SK-N-MC (cell line): ENCODE measurements around the gene SIGMAR1.

Experiments used
- DNase-seq: peaks from one replicate; pipeline ENCODE4 v3.0.0-alpha.2; 2011; ENCODE audit warnings: low read depth, low spot score
- H3K27ac ChIP-seq: fragments of 200-600 bp; sonication (generic); 2 replicates; pipeline ENCODE4 v1.5.1; 2016; ENCODE audit warnings: mixed run types
- H3K36me3 ChIP-seq: fragments of 200-600 bp; sonication (generic); 2 replicates; pipeline ENCODE4 v1.6.1; 2017; ENCODE audit warnings: antibody characterized with exemption, low read length, mixed read lengths; ENCODE audit not compliant: insufficient read depth
- H3K4me3 ChIP-seq: fragments of 200-600 bp; sonication (generic); 2 replicates; pipeline ENCODE4 v1.5.1; 2016
- H3K9ac ChIP-seq: fragments of 200-600 bp; sonication (generic); 2 replicates; pipeline ENCODE4 v1.8.0; 2017; ENCODE audit warnings: mixed run types, mixed read lengths; ENCODE audit not compliant: insufficient read length
- H3K9me3 ChIP-seq: fragments of 200-600 bp; sonication (generic); 2 replicates; pipeline ENCODE4 v1.6.1; 2017; ENCODE audit warnings: low read depth, mild to moderate bottlenecking, antibody characterized with exemption, low read length, moderate library complexity, mixed read lengths
- EZH2 ChIP-seq: fragments of 200-600 bp; sonication (generic); IDR thresholded peaks from one replicate; pipeline ENCODE4 v1.6.1; 2017; ENCODE audit warnings: antibody characterized with exemption
- FOXP2 ChIP-seq: optimal IDR thresholded peaks from 2 replicates; pipeline ENCODE3; 2011; ENCODE audit warnings: mild to moderate bottlenecking, moderate library complexity; ENCODE audit not compliant: insufficient read depth; ENCODE audit errors: extremely low read length, control extremely low read depth
- POLR2AphosphoS5 ChIP-seq: IDR thresholded peaks from 2 replicates; pipeline ENCODE4 v1.6.1; 2012; ENCODE audit warnings: mild to moderate bottlenecking, low read depth, low read length, borderline replicate concordance

SIGMAR1 gene

DNA sequence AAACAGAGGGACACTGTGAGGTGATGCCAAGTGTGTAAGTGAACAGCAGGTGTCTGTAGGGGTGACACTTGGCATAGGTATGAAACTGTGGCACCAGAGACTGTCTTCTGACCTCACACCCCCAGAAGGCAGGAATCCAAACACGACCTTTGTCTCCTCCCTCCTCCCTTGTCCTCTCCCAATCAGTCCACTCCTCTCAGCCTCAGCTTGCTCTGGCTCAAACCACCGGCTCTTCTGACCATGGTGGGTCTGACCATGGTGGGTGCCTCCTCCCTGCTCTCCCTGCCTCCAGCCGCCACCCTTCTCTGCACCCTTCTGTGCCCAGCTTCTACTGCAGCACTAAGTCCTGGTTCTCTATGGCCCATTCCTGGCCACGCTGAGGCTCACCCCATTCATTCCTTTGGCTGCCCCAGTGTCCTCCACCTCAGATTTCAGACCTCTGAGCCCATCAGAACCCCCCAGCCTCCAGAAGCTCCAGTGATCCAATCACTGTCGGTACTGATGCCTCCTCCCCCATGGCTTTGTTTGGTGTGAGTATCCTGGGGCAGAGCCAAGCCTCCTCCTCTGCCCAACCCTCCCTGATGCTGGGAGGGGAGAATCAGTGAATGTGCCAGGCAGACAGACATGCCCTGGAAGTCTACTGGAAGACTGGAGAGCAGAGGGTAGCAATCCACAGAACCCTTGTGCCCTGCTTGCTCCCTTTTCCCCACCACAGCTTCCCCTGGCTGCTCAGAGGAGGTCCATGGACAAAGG, 7.0 kb downstream of the SIGMAR1 start:
- Histone ChIP-seq H3K9me3 (no peaks in the 10 kb centered on the region), H3K4me3 (no peak overlapping the region), H3K9ac (no peak overlapping the region), H3K36me3 (peaks cover 8% of the 10 kb centered on the region; the same call in 1 of the 2 replicates), H3K27ac (no peak overlapping the region)
- TF ChIP-seq POLR2AphosphoS5 = no peak
- TF ChIP-seq FOXP2 = no peak
- no peak for TF ChIP-seq EZH2
- DNase-seq = no peak

DNA sequence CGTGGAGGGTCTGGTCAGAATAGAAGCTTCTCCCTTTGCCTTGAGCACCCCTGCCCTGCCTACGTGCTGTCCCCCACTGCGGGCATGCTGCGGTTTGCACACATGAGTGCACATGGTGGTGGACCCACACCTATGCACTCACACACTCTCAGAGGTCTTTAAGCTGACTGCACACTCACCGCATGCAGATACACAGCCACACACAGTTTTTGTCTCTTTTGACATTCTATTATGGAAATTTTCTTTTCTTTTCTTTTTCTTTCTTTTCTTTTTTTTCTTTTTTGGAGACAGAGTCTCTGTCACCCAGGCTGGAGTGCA, 8.1 kb downstream of the SIGMAR1 start:
- Histone ChIP-seq H3K9me3 (no peaks in the 10 kb centered on the region), H3K36me3 (no peaks in the 10 kb centered on the region), H3K9ac (no peak overlapping the region), H3K27ac (no peak overlapping the region), H3K4me3 (no peak overlapping the region)
- TF ChIP-seq POLR2AphosphoS5 = no peak
- TF ChIP-seq FOXP2 = no peak
- no peak for TF ChIP-seq EZH2
- DNase-seq = no peak

DNA sequence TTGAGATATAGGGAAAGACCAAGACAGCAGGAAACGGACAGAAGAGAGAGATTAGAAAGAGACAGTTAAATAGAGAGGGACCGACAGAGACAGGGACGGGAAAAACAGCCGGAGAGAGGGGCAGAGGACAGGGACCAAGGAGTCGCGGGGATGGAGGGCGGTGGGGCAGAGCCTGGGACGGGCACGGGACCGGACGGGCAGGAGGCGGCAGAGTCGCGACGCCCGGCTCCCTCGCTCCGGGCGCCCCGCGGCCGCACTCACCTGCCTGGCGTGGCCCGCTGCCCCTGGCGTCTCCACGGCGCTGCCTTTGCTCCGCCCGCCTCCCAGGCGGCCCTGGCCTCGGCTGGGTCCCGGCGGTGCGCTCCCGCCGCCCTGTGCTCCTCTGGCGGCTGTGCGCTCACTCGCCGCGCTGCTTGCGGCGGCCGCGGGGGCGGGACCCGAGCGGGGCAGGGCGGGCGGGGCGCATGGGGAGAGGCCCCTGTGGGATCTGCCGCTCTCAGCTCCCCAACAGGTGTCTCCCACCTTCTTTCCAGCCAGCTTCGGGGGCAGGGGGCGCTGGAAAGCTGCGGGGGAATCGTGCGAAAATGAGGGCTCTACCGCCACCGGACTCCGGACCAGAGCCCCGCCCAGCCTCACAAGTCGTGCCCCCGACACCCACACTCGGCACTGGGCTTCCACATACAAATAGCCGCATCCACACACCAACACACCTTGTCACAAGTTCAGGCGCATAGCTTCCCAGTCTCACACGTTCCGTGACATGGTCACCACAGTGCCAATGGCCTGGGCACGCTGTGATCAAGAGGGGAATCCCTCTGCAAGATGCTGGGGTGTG, 8.7 kb downstream of the SIGMAR1 start, which contains the start of gene ARID3C:
Gene ARID3C (minus strand): TSS at position 411 of the 835 bp plus-strand sequence. CDS start 1,052 bp downstream, outside the sequence.
- Histone ChIP-seq H3K9me3 (no peaks in the 10 kb centered on the region), H3K9ac (no peak within 1 kb of the TSS), H3K27ac (no peak within 1 kb of the TSS), H3K36me3 (no peaks in the 10 kb centered on the region), H3K4me3 (peak within 1 kb of the TSS; percentile 18; the same call in 1 of the 2 replicates)
- TF ChIP-seq POLR2AphosphoS5 = no peak
- no peak for TF ChIP-seq EZH2
- TF ChIP-seq FOXP2 = no peak
- DNase-seq = no peak

DNA sequence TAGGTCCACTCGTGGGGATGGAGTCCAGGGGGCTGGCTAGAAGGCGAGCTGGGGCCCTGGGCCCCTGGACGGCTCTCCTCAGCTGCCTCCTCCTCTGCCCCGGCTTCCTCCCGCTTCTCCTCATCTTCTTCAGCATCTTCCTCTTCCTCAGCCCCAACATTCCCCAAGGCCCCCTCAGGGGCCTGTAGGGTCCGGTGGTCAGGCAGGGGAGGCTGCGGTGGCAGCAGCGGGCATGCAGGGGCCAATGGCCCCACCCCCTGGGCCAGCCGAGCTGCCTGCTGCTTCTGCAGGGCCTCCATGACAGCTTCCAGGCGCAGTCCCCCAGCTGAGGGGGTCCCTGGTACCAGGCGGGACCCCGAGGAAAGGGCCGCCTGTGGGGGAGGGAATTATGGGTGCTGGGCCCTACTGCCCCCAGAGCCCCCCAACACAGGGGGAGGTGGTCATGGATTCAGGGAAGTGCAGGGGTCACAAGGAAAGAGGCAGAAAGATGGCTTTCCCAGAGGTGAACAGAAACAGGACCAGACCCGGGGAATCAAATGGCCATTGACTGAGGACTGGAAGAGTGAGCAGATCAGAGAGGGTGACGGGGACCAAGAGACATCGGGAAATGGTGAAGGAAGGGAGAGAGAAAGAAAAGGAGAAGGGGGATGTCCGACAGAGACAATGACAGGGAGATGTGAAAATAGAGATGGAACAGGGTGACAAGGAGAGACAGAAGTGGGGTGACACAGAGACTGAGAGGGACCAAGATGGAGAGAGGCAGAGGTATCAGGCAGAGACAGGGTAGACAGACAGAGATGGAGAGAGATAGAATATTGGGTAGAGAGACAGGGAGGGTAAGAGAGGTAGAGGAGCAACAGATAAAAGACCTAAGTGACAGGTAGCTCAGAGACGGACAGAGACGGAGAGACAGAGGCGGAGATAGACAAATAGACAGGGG, 9.6 kb downstream of the SIGMAR1 start:
- DNase-seq = no peak
- Histone ChIP-seq H3K4me3 (0 out of 2 replicates have a peak overlapping the region, but pooled peaks have one; percentile 18), H3K9me3 (no peaks in the 10 kb centered on the region), H3K27ac (no peak overlapping the region), H3K9ac (no peak overlapping the region), H3K36me3 (no peaks in the 10 kb centered on the region)
- peak; percentile 81 for TF ChIP-seq EZH2
- TF ChIP-seq POLR2AphosphoS5 = no peak

DNA sequence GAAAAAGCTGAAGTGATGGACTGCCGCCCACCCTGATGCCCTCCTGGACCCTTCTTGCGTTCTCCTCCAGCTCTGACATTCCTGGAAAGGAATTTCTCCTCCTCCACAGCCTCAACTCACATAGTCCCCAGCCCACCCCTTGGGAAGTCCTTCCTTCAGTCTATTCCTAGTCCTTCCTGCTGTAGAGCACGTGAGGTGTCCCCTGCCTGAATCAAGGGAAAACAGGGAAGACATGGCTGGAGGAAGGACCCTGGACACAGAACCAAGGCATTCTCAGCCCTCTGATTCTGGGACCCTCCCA, 12.5 kb downstream of the SIGMAR1 start:
- TF ChIP-seq POLR2AphosphoS5 = no peak
- no peak for DNase-seq
- H3K4me3 ChIP-seq = no peak overlapping the region
- H3K9me3 ChIP-seq = no peaks in the 10 kb centered on the region
- no peak overlapping the region for H3K9ac ChIP-seq
- H3K36me3 ChIP-seq = no peaks in the 10 kb centered on the region
- no peak overlapping the region for H3K27ac ChIP-seq

DNA sequence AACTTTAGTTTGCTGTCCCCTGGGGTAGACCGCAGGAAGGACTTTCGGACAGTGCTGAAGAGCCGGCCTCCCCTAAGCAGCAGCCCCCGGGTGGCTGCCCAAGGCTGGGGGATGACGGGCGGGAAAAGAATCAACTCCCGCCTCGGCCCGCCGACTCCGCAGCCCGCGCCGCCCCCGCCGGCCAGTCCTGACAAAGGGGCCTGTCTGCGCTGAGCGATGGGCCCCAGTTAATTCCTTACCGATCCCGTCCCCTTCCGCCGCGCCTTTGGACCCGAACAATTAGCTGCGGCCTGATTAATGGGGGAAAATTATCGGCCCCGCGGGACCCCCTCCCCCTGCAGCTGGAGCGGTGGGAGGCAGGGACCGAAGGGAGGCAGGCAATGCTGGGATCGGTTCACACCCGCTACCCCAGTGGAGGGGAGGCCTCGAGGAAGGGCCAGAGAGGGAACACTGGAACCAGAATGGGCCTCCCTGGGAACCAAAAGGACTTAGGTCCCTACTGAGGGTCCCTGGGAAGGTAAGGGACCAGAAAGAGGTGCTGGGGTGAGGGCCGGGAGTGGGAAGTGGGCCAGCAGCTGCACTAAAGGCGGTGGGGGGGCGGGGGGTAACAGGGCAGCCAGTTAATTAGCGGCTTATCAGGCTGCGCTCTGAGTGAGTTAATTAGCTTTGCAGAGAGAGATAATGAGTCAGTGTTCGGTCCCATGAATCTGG, 13.0 kb downstream of the SIGMAR1 start:
- Histone ChIP-seq H3K9ac (no peak overlapping the region), H3K4me3 (no peak overlapping the region), H3K27ac (no peak overlapping the region), H3K9me3 (no peaks in the 10 kb centered on the region), H3K36me3 (no peaks in the 10 kb centered on the region)
- no peak for TF ChIP-seq POLR2AphosphoS5
- TF ChIP-seq FOXP2 = no peak
- no peak for TF ChIP-seq EZH2
- no peak for DNase-seq

DNA sequence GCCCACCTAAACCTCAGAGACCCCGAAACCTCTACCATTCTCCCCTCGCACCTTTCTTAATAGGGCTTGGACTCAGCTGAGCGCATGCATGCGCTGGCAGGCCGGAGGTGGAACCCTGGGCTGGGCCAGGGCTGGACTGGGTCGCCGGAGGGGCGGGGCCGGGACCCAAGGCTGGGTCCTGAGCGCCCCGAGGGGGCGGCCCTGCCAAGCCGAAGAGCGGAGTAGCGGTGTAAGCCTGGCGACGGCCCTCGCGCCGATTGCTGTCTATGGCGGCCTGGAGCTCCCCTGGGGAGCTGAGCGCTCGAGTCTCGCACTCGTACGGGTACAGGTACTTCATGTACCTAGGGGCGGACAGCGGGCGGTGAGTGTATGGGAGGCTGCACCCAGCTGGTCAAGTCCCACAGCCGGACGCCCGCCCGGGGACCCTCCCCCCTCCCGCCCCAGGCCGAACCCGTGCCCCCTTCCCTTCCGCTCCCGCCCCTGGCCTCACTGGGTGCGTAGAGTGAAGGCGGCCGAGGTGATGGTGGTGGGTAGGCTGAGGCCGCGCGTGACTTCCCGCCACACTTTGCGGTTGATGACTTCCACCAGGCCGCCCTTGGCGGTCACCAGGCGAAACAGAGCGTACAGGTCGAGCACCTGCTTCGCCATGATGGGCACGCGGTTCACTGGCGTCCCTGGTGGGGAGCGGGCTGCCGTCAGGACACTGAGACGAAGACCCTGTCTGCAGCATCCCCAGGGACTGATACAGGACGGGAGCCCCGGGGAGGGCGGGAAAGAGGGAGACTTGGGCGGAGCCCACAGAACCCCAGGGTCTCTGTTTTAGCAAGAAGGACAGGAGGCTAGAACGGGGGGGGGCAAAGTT, 14.0 kb downstream of the SIGMAR1 start:
- TF ChIP-seq POLR2AphosphoS5 = no peak
- TF ChIP-seq EZH2 = no peak
- no peak for TF ChIP-seq FOXP2
- H3K27ac ChIP-seq = no peak overlapping the region
- H3K9ac ChIP-seq = no peak overlapping the region
- H3K36me3 ChIP-seq = no peaks in the 10 kb centered on the region
- H3K4me3 ChIP-seq = no peak overlapping the region
- no peaks in the 10 kb centered on the region for H3K9me3 ChIP-seq
- no peak for DNase-seq
